Measurements from ENCODE around the gene TRAF1.

DNA sequence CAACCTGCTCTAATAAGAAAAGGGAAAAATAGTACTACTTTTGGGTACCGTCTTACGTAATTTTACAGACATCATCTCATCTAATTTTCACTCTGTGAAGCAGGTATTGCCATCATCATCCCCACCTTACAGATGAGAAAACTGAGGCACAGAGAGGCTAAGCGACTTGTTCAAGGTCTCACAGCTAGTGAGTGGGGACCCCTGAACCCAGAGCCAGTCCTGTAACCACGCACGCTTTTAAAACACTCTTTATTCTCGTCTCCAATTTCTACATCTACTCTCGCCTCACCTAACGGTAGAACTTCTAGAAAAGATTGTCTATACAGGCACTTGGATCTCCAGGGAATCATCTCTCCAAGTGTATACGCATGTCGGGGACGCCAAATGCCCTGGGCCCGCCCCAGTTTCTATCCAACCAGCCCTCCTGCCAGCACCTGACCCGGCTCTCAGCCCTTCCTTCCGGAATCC is 1.5 kb upstream of the TRAF1 start:
- no peak for TF ChIP-seq CTCF (IDR thresholded peaks at IDR 0.05)
- TF ChIP-seq POLR2A (IDR thresholded peaks at IDR 0.05): no peak
